Smooth muscle cell (in vitro differentiated cells): ENCODE results near the gene CABS1. TPM values are rescaled to one million over a fixed set of nuclear protein-coding genes. Genes with fewer than 3 reads are reported as not detected.

Experiments
- DNase-seq: peaks from one replicate; lab custom pipeline; 2025; ENCODE audit not compliant: unreplicated experiment; lab: John Stamatoyannopoulos, UW
- H2AFZ ChIP-seq: fragments of 200-600 bp; sonication (generic); 2 replicates; pipeline ENCODE4 v1.6.0; 2016; ENCODE audit warnings: antibody characterized with exemption, low read depth, mild to moderate bottlenecking
- H3F3A ChIP-seq: fragments of 200-600 bp; sonication (generic); 2 replicates; pipeline ENCODE4 v1.6.0; 2017; ENCODE audit warnings: antibody characterized with exemption, low read depth
- H3K27ac ChIP-seq: fragments of 200-600 bp; sonication (generic); 2 replicates; pipeline ENCODE4 v1.5.1; 2016; ENCODE audit warnings: low read depth, mild to moderate bottlenecking
- H3K27me3 ChIP-seq: fragments of 200-600 bp; sonication (generic); 2 replicates; pipeline ENCODE4 v1.6.1; 2016; ENCODE audit warnings: low read depth, mild to moderate bottlenecking
- H3K36me3 ChIP-seq: fragments of 200-600 bp; sonication (generic); 2 replicates; pipeline ENCODE4 v1.5.1; 2016; ENCODE audit warnings: low read depth
- H3K4me1 ChIP-seq: fragments of 200-600 bp; sonication (generic); 2 replicates; pipeline ENCODE4 v1.5.1; 2016; ENCODE audit warnings: low read depth
- H3K4me2 ChIP-seq: fragments of 200-600 bp; sonication (generic); 2 replicates; pipeline ENCODE4 v1.6.0; 2016; ENCODE audit warnings: mild to moderate bottlenecking
- H3K4me3 ChIP-seq: fragments of 200-600 bp; sonication (generic); 2 replicates; pipeline ENCODE4 v1.5.1; 2016; ENCODE audit warnings: mild to moderate bottlenecking
- H3K79me2 ChIP-seq: fragments of 200-600 bp; sonication (generic); 2 replicates; pipeline ENCODE4 v1.6.0; 2016; ENCODE audit warnings: low read depth, mild to moderate bottlenecking
- H3K9ac ChIP-seq: fragments of 200-600 bp; sonication (generic); 2 replicates; pipeline ENCODE4 v1.6.0; 2016; ENCODE audit warnings: low read depth
- H3K9me3 ChIP-seq: fragments of 200-600 bp; sonication (generic); replicated peaks from 2 replicates; pipeline ENCODE4 v1.5.1; 2016; ENCODE audit warnings: low read depth
- H4K20me1 ChIP-seq: fragments of 200-600 bp; sonication (generic); 2 replicates; pipeline ENCODE4 v1.6.0; 2016; ENCODE audit warnings: low read depth
- WGBS: methylation state at CpG from one replicate; pipeline ENCODE4 v1.1.7; 2016; ENCODE audit warnings: low lambda C conversion rate; 5-methylcytosine and 5-hydroxymethylcytosine counted together
- polyA plus RNA-seq: library from polyadenylated mRNA; unstranded; fragments of >200 nt; fragmentation: Nextera tagmentation; extraction: Ambion mirVana; gene quantifications from 2 replicates; pipeline ENCODE4 v1.2.1, GENCODE V29; 2016
- total RNA-seq: library from RNA; depleted of rRNA; stranded (reverse); fragments of >200 nt; gene quantifications from 2 replicates; pipeline ENCODE4 v1.2.3, GENCODE V29; 2014
- TF ChIP-seq, protein P1 (sequence below): fragments of 200-600 bp; sonication (generic); IDR thresholded peaks from 2 replicates; pipeline ENCODE4 v1.5.1; 2017; ENCODE audit warnings: borderline replicate concordance, mild to moderate bottlenecking, antibody characterized with exemption; ENCODE audit not compliant: insufficient read depth, poor library complexity, severe bottlenecking

The CABS1 gene
- total RNA-seq (not detected in 2 replicates), polyA plus RNA-seq (not detected in 2 replicates)

GRCh38 chr4:70334681-70335080 lies at the start of gene CABS1:
Gene CABS1 (plus strand): TSS chr4:70334981. CDS start chr4:70335040, 59 bp downstream.
- no peaks in the 10 kb centered on the region for H3K9me3 ChIP-seq
- H3K4me2 ChIP-seq = no peak within 1 kb of the TSS
- no peaks in the 10 kb centered on the region for H3K36me3 ChIP-seq
- H3K4me3 ChIP-seq = no peak within 1 kb of the TSS
- no peaks in the 10 kb centered on the region for H3K79me2 ChIP-seq
- TF ChIP-seq, protein P1, sequence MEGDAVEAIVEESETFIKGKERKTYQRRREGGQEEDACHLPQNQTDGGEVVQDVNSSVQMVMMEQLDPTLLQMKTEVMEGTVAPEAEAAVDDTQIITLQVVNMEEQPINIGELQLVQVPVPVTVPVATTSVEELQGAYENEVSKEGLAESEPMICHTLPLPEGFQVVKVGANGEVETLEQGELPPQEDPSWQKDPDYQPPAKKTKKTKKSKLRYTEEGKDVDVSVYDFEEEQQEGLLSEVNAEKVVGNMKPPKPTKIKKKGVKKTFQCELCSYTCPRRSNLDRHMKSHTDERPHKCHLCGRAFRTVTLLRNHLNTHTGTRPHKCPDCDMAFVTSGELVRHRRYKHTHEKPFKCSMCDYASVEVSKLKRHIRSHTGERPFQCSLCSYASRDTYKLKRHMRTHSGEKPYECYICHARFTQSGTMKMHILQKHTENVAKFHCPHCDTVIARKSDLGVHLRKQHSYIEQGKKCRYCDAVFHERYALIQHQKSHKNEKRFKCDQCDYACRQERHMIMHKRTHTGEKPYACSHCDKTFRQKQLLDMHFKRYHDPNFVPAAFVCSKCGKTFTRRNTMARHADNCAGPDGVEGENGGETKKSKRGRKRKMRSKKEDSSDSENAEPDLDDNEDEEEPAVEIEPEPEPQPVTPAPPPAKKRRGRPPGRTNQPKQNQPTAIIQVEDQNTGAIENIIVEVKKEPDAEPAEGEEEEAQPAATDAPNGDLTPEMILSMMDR = no peak
- no peaks in the 10 kb centered on the region for H3K4me1 ChIP-seq
- H3F3A ChIP-seq = no peaks in the 10 kb centered on the region
- no peak within 1 kb of the TSS for H3K9ac ChIP-seq
- H3K27me3 ChIP-seq = no peaks in the 10 kb centered on the region
- H2AFZ ChIP-seq = no peak within 1 kb of the TSS
- H3K27ac ChIP-seq = no peak within 1 kb of the TSS
- no peak for DNase-seq
- no peaks in the 10 kb centered on the region for H4K20me1 ChIP-seq
- 91% methylated on average over 3 of the region's 3 CpGs for WGBS

- TF ChIP-seq, protein P1 = no peak
- no peak overlapping the region for H3K9ac ChIP-seq
- 74% methylated on average over 1 of the region's 1 CpG for WGBS
These were observed 46.1 kb upstream of the CABS1 start for GRCh38 chr4:70288651-70289050.

GRCh38 chr4:70291341-70291740 lies 43.4 kb upstream of the CABS1 start:
- no peaks in the 10 kb centered on the region for H3F3A ChIP-seq
- no peaks in the 10 kb centered on the region for H3K9me3 ChIP-seq
- no peaks in the 10 kb centered on the region for H3K79me2 ChIP-seq
- H3K4me3 ChIP-seq = no peak overlapping the region
- H4K20me1 ChIP-seq = no peaks in the 10 kb centered on the region
- no peak overlapping the region for H3K9ac ChIP-seq
- H3K27me3 ChIP-seq = no peaks in the 10 kb centered on the region
- H3K4me2 ChIP-seq = no peak overlapping the region
- no peak for DNase-seq
- TF ChIP-seq, protein P1 = no peak
- 73% methylated on average over 2 of the region's 2 CpGs for WGBS
- no peaks in the 10 kb centered on the region for H3K36me3 ChIP-seq
- no peaks in the 10 kb centered on the region for H3K4me1 ChIP-seq
- no peak overlapping the region for H2AFZ ChIP-seq
- H3K27ac ChIP-seq = no peak overlapping the region

More at GRCh38 chr4:70288651-70289050, 46.1 kb upstream of the CABS1 start:
- H3K9me3 ChIP-seq = no peaks in the 10 kb centered on the region
- H3F3A ChIP-seq = no peaks in the 10 kb centered on the region
- H2AFZ ChIP-seq = no peak overlapping the region
- H3K79me2 ChIP-seq = no peaks in the 10 kb centered on the region
- H3K36me3 ChIP-seq = no peaks in the 10 kb centered on the region
- H3K4me2 ChIP-seq = no peak overlapping the region
- no peaks in the 10 kb centered on the region for H3K27me3 ChIP-seq
- no peak for DNase-seq
- H4K20me1 ChIP-seq = no peaks in the 10 kb centered on the region
- no peak overlapping the region for H3K27ac ChIP-seq
- no peaks in the 10 kb centered on the region for H3K4me1 ChIP-seq
- H3K4me3 ChIP-seq = no peak overlapping the region

GRCh38 chr4:70297576-70297975 lies 37.2 kb upstream of the CABS1 start:
- Histone ChIP-seq H3K4me2 (no peak overlapping the region), H3K27ac (no peak overlapping the region), H3K9me3 (no peaks in the 10 kb centered on the region), H3K9ac (no peak overlapping the region), H2AFZ (no peak overlapping the region), H3F3A (no peaks in the 10 kb centered on the region), H3K4me1 (no peaks in the 10 kb centered on the region), H3K4me3 (no peak overlapping the region), H3K27me3 (no peaks in the 10 kb centered on the region), H4K20me1 (no peaks in the 10 kb centered on the region), H3K36me3 (no peaks in the 10 kb centered on the region), H3K79me2 (no peaks in the 10 kb centered on the region)
- TF ChIP-seq, protein P1 = no peak
- DNase-seq = no peak
